ENCODE measurements around the gene TRMT2B. TPM values are rescaled to one million over a fixed set of nuclear protein-coding genes. Genes with fewer than 3 reads are reported as not detected.
"Not testable (repeated sequence)": the region's sequence is repeated elsewhere in the genome, so short reads cannot be mapped to it uniquely, and the experiment has no call there.

TRMT2B gene
- total RNA-seq, 1 experiment from 2014 or later = 28.1 TPM

DNA sequence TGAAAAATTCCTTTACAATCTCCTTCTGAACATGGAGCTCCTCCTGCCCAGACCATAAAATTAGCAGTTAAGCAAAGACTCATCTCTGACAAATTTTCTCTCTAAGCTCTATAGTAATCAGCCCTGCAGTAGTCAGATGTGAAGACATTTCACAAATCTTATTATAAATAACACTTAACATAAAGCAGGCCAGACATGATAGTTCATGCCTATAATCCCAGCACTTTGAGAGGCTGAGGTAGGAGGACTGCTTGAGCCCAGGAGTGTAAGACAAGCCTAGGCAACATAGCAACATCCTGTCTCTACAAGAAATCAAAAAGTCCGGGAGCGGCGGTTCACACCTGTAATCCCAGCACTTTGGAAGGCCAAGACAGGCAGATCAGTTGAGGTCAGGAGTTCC, 29.9 kb downstream of the TRMT2B start:
- DNase-seq = no peak
- ChIA-PET CTCF (no interaction called here), POLR2A (no interaction called here)
- Histone ChIP-seq H3K9me3 (no peaks in the 10 kb centered on the region), H3K4me1 (no peaks in the 10 kb centered on the region), H3K27me3 (replicated peaks; ENCODE audit: control insufficient read depth, insufficient read depth, low read length) (no peaks in the 10 kb centered on the region), H3K4me3 (ENCODE audit: low read depth, low read length) (no peak overlapping the region), H3K36me3 (ENCODE audit: control insufficient read depth, insufficient read depth, low read length) (no peaks in the 10 kb centered on the region)
- Mint-ChIP-seq H3K4me3 (ENCODE audit: unreplicated experiment) (no peak overlapping the region), H3K9me3 (ENCODE audit: unreplicated experiment) (no peaks in the 10 kb centered on the region), H3K27me3 (ENCODE audit: insufficient read depth, unreplicated experiment) (no peaks in the 10 kb centered on the region), H3K36me3 (ENCODE audit: insufficient read depth, unreplicated experiment) (peaks cover 18% of the 10 kb centered on the region), H3K27ac (ENCODE audit: unreplicated experiment) (no peak overlapping the region), H3K4me1 (ENCODE audit: low read depth, unreplicated experiment) (no peaks in the 10 kb centered on the region)
- BruUV-seq (replicated peaks) = no TSS peak
- TF ChIP-seq, protein P1, sequence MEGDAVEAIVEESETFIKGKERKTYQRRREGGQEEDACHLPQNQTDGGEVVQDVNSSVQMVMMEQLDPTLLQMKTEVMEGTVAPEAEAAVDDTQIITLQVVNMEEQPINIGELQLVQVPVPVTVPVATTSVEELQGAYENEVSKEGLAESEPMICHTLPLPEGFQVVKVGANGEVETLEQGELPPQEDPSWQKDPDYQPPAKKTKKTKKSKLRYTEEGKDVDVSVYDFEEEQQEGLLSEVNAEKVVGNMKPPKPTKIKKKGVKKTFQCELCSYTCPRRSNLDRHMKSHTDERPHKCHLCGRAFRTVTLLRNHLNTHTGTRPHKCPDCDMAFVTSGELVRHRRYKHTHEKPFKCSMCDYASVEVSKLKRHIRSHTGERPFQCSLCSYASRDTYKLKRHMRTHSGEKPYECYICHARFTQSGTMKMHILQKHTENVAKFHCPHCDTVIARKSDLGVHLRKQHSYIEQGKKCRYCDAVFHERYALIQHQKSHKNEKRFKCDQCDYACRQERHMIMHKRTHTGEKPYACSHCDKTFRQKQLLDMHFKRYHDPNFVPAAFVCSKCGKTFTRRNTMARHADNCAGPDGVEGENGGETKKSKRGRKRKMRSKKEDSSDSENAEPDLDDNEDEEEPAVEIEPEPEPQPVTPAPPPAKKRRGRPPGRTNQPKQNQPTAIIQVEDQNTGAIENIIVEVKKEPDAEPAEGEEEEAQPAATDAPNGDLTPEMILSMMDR (IDR thresholded peaks at IDR 0.05; ENCODE audit: insufficient read depth in 1 of 2, low read depth in 1 of 2, low read length in 1 of 2, severe bottlenecking in 1 of 2, unreplicated experiment in 1 of 2) = no peak
- intact Hi-C loops (cut with micrococcal nuclease; ENCODE audit: unreplicated experiment) = no loop called here

DNA sequence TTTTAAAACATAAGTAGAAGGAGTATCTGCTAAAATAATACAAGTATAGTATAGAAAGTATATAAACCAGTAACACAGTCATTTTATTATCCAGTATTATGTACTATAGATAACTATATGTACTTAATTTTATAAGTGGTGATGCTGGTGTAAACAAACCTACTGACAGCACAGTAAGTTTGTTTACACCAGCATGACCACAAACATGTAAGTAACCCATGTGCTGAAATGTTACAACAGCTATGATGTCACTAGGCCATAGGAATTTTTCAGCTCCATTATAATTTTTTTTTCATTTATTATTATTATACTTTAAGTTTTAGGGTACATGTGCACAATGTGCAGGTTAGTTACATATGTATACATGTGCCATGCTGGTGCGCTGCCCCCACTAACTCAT, 39.9 kb downstream of the TRMT2B start:
- H3K9me3 Mint-ChIP-seq (ENCODE audit: unreplicated experiment); H3K27ac Mint-ChIP-seq (ENCODE audit: unreplicated experiment); H3K27me3 Mint-ChIP-seq (ENCODE audit: insufficient read depth, unreplicated experiment); H3K27me3 ChIP-seq (replicated peaks; ENCODE audit: control insufficient read depth, insufficient read depth, low read length); H3K4me1 ChIP-seq; POLR2A ChIA-PET; DNase-seq; BruUV-seq (replicated peaks); H3K36me3 ChIP-seq (ENCODE audit: control insufficient read depth, insufficient read depth, low read length); H3K4me3 ChIP-seq (ENCODE audit: low read depth, low read length); H3K4me1 Mint-ChIP-seq (ENCODE audit: low read depth, unreplicated experiment); intact Hi-C loops (cut with micrococcal nuclease; ENCODE audit: unreplicated experiment); H3K4me3 Mint-ChIP-seq (ENCODE audit: unreplicated experiment); CTCF ChIA-PET; H3K9me3 ChIP-seq: not testable (repeated sequence)
- peaks cover 10% of the 10 kb centered on the region for H3K36me3 Mint-ChIP-seq (ENCODE audit: insufficient read depth, unreplicated experiment)

DNA sequence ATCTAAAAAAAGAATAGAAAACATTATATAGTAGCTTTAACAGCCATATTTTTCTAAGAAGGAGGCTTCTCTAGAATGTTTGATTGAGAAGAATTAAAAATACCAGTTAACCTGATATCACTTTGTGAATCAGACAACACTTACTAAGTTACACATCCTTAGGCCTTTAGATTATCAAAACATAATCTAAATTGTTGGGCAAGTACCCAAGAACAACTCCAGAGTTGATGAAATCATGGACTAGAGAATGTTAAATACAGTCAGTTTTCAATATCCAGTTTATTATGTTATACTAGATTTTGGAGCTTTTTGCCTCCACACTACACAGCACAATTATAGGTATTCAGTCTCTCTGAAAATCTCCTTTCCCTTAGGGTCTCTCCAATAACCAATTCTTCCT, 42.8 kb downstream of the TRMT2B start:
- ChIA-PET CTCF (no interaction called here), POLR2A (no interaction called here)
- intact Hi-C loops (cut with micrococcal nuclease; ENCODE audit: unreplicated experiment) = no loop called here
- Histone ChIP-seq H3K9me3 (no peaks in the 10 kb centered on the region), H3K4me3 (ENCODE audit: low read depth, low read length) (no peak overlapping the region), H3K36me3 (ENCODE audit: control insufficient read depth, insufficient read depth, low read length) (no peaks in the 10 kb centered on the region), H3K4me1 (no peaks in the 10 kb centered on the region), H3K27me3 (replicated peaks; ENCODE audit: control insufficient read depth, insufficient read depth, low read length) (no peaks in the 10 kb centered on the region)
- Mint-ChIP-seq H3K27ac (ENCODE audit: unreplicated experiment) (no peak overlapping the region), H3K4me1 (ENCODE audit: low read depth, unreplicated experiment) (no peaks in the 10 kb centered on the region), H3K9me3 (ENCODE audit: unreplicated experiment) (no peaks in the 10 kb centered on the region), H3K36me3 (ENCODE audit: insufficient read depth, unreplicated experiment) (peaks cover 25% of the 10 kb centered on the region), H3K27me3 (ENCODE audit: insufficient read depth, unreplicated experiment) (no peaks in the 10 kb centered on the region), H3K4me3 (ENCODE audit: unreplicated experiment) (no peak overlapping the region)
- DNase-seq = no peak
- TF ChIP-seq, protein P1 (IDR thresholded peaks at IDR 0.05; ENCODE audit: insufficient read depth in 1 of 2, low read depth in 1 of 2, low read length in 1 of 2, severe bottlenecking in 1 of 2, unreplicated experiment in 1 of 2) = no peak
- no TSS peak for BruUV-seq (replicated peaks)

DNA sequence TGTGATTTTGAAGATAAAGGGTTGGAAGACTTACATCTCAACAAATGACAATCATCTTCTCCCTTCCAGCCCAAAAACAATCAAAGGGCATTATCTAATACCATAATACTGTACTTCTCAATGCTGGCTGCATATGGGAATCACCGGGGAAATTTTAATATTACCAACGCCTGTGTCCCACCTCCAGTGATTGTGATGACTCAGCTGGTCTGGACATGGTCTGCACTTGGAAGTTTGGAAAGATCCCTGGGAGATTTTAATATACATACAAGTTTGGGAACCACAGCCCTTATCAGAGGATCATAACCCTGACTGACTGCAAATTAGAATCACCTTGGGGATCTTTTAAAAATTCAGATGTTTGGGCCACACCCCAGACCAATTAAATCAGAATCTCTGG, 52.5 kb downstream of the TRMT2B start:
- H3K4me3 Mint-ChIP-seq (ENCODE audit: unreplicated experiment) = no peak overlapping the region
- H3K4me1 Mint-ChIP-seq (ENCODE audit: low read depth, unreplicated experiment) = peaks cover 2% of the 10 kb centered on the region
- no peaks in the 10 kb centered on the region for H3K27me3 Mint-ChIP-seq (ENCODE audit: insufficient read depth, unreplicated experiment)
- POLR2A ChIA-PET = no interaction called here
- CTCF ChIA-PET = no interaction called here
- H3K36me3 Mint-ChIP-seq (ENCODE audit: insufficient read depth, unreplicated experiment) = no peaks in the 10 kb centered on the region
- H3K9me3 Mint-ChIP-seq (ENCODE audit: unreplicated experiment) = no peaks in the 10 kb centered on the region
- TF ChIP-seq, protein P1 (IDR thresholded peaks at IDR 0.05; ENCODE audit: insufficient read depth in 1 of 2, low read depth in 1 of 2, low read length in 1 of 2, severe bottlenecking in 1 of 2, unreplicated experiment in 1 of 2) = no peak
- no TSS peak for BruUV-seq (replicated peaks)
- no peak overlapping the region for H3K27ac Mint-ChIP-seq (ENCODE audit: unreplicated experiment)
- Histone ChIP-seq H3K9me3 (no peaks in the 10 kb centered on the region), H3K36me3 (ENCODE audit: control insufficient read depth, insufficient read depth, low read length) (no peaks in the 10 kb centered on the region), H3K4me1 (peaks cover 6% of the 10 kb centered on the region; the same call in 1 of the 2 replicates), H3K4me3 (ENCODE audit: low read depth, low read length) (no peak overlapping the region), H3K27me3 (replicated peaks; ENCODE audit: control insufficient read depth, insufficient read depth, low read length) (no peaks in the 10 kb centered on the region)
- no peak for DNase-seq
- intact Hi-C loops (cut with micrococcal nuclease; ENCODE audit: unreplicated experiment) = no loop called here
